OCI-LY1 (cell line): ENCODE measurements around the gene L3MBTL4.

Experiments used
- H2AFZ ChIP-seq: fragments of 200-600 bp; sonication (generic), shearing (Covaris generic); 2 replicates; pipeline ENCODE4 v1.6.0; 2014; ENCODE audit warnings: antibody characterized with exemption, mild to moderate bottlenecking, low read length
- H3F3A ChIP-seq: fragments of 200-600 bp; sonication (generic), shearing (Covaris generic); 2 replicates; pipeline ENCODE4 v1.6.0; 2014; ENCODE audit warnings: mild to moderate bottlenecking, antibody characterized with exemption, low read length, moderate library complexity; ENCODE audit not compliant: insufficient read depth
- H3K27ac ChIP-seq: fragments of 200-600 bp; sonication (generic); 2 replicates; pipeline ENCODE4 v1.5.1; 2014; ENCODE audit warnings: low read length, mixed run types, mild to moderate bottlenecking, low read depth; ENCODE audit not compliant: poor library complexity, severe bottlenecking
- H3K27me3 ChIP-seq: fragments of 200-600 bp; sonication (generic); 2 replicates; pipeline ENCODE4 v1.6.0; 2014; ENCODE audit warnings: antibody characterized with exemption, mild to moderate bottlenecking, low read length, moderate library complexity; ENCODE audit not compliant: insufficient read depth
- H3K36me3 ChIP-seq: fragments of 200-600 bp; sonication (generic); 2 replicates; pipeline ENCODE4 v1.6.1; 2014; ENCODE audit warnings: mild to moderate bottlenecking, antibody characterized with exemption, low read length, moderate library complexity, mixed read lengths; ENCODE audit not compliant: insufficient read depth
- H3K4me1 ChIP-seq: fragments of 200-600 bp; sonication (generic); 2 replicates; pipeline ENCODE4 v1.5.1; 2014; ENCODE audit warnings: mild to moderate bottlenecking, low read length, moderate library complexity; ENCODE audit not compliant: insufficient read depth, severe bottlenecking
- H3K4me2 ChIP-seq: fragments of 200-600 bp; sonication (generic), shearing (Covaris generic); 2 replicates; pipeline ENCODE4 v1.6.1; 2014; ENCODE audit warnings: low read length
- H3K4me3 ChIP-seq: fragments of 200-600 bp; sonication (generic); 2 replicates; pipeline ENCODE4 v1.5.1; 2014; ENCODE audit warnings: low read length, low read depth, mild to moderate bottlenecking, mixed read lengths; ENCODE audit not compliant: poor library complexity, severe bottlenecking
- H3K79me2 ChIP-seq: fragments of 200-600 bp; shearing (Covaris generic); 2 replicates; pipeline ENCODE4 v1.6.1; 2016; ENCODE audit warnings: mixed run types, low read length, mixed read lengths; ENCODE audit not compliant: insufficient read depth
- H3K9ac ChIP-seq: fragments of 200-600 bp; sonication (generic), shearing (Covaris generic); 2 replicates; pipeline ENCODE4 v1.6.1; 2014; ENCODE audit warnings: mild to moderate bottlenecking, low read length, mixed read lengths
- H3K9me2 ChIP-seq: fragments of 200-600 bp; sonication (generic), shearing (Covaris generic); 2 replicates; pipeline ENCODE4 v1.6.1; 2014; ENCODE audit warnings: low read depth, mild to moderate bottlenecking, low read length, mixed read lengths
- H3K9me3 ChIP-seq: fragments of 200-600 bp; shearing (Covaris generic); 2 replicates; pipeline ENCODE4 v1.6.1; 2014; ENCODE audit warnings: low read length, mixed read lengths
- H4K20me1 ChIP-seq: fragments of 200-600 bp; sonication (generic), shearing (Covaris generic); 2 replicates; pipeline ENCODE4 v1.6.0; 2016; ENCODE audit warnings: mild to moderate bottlenecking, low read length; ENCODE audit not compliant: insufficient read depth
- CTCF ChIP-seq: fragments of 200-600 bp; sonication (generic), shearing (Covaris generic); IDR thresholded peaks from 2 replicates; pipeline ENCODE4 v1.5.1; 2017; ENCODE audit warnings: mild to moderate bottlenecking, antibody characterized with exemption, low read length, moderate library complexity, mixed read lengths
- EZH2 ChIP-seq: fragments of 200-600 bp; sonication (generic), shearing (Covaris generic); IDR thresholded peaks from 2 replicates; pipeline ENCODE4 v1.8.0; 2017; ENCODE audit warnings: borderline replicate concordance, mixed run types, mild to moderate bottlenecking, antibody characterized with exemption, low read length, moderate library complexity, mixed read lengths

The L3MBTL4 gene

GRCh38 chr18:6311456-6312215 is 103.1 kb downstream of the L3MBTL4 start:
- no peaks in the 10 kb centered on the region for H4K20me1 ChIP-seq
- no peak for TF ChIP-seq CTCF
- no peak for TF ChIP-seq EZH2

GRCh38 chr18:6310714-6311113 is 104.0 kb downstream of the L3MBTL4 start:
- H3K9me2 ChIP-seq = no peaks in the 10 kb centered on the region
- H3K4me1 ChIP-seq = no peaks in the 10 kb centered on the region
- no peak overlapping the region for H3K4me2 ChIP-seq
- H3K27me3 ChIP-seq = no peaks in the 10 kb centered on the region
- no peak overlapping the region for H3K9ac ChIP-seq
- no peak overlapping the region for H3K27ac ChIP-seq
- H3K79me2 ChIP-seq = no peaks in the 10 kb centered on the region
- no peak for TF ChIP-seq EZH2
- no peak for TF ChIP-seq CTCF
- no peak overlapping the region for H2AFZ ChIP-seq
- H3K36me3 ChIP-seq = no peaks in the 10 kb centered on the region
- H3F3A ChIP-seq = no peaks in the 10 kb centered on the region
- H3K4me3 ChIP-seq = no peak overlapping the region
- no peaks in the 10 kb centered on the region for H4K20me1 ChIP-seq
- H3K9me3 ChIP-seq = no peaks in the 10 kb centered on the region

More at GRCh38 chr18:6311456-6312215, 103.1 kb downstream of the L3MBTL4 start:
- H2AFZ ChIP-seq = no peak overlapping the region
- H3K4me1 ChIP-seq = no peaks in the 10 kb centered on the region
- no peak overlapping the region for H3K4me3 ChIP-seq
- H3F3A ChIP-seq = no peaks in the 10 kb centered on the region
- H3K9me3 ChIP-seq = no peaks in the 10 kb centered on the region
- no peak overlapping the region for H3K4me2 ChIP-seq
- no peaks in the 10 kb centered on the region for H3K9me2 ChIP-seq
- H3K27me3 ChIP-seq = no peaks in the 10 kb centered on the region
- no peaks in the 10 kb centered on the region for H3K36me3 ChIP-seq
- no peaks in the 10 kb centered on the region for H3K79me2 ChIP-seq
- H3K9ac ChIP-seq = no peak overlapping the region
- no peak overlapping the region for H3K27ac ChIP-seq

GRCh38 chr18:6297875-6298274 is 116.8 kb downstream of the L3MBTL4 start:
- H3K79me2 ChIP-seq = no peaks in the 10 kb centered on the region
- H3K36me3 ChIP-seq = no peaks in the 10 kb centered on the region
- no peak overlapping the region for H3K27ac ChIP-seq
- no peaks in the 10 kb centered on the region for H4K20me1 ChIP-seq
- no peaks in the 10 kb centered on the region for H3K9me2 ChIP-seq
- no peak overlapping the region for H3K4me2 ChIP-seq
- H3F3A ChIP-seq = no peaks in the 10 kb centered on the region
- no peaks in the 10 kb centered on the region for H3K4me1 ChIP-seq
- no peak for TF ChIP-seq EZH2
- TF ChIP-seq CTCF = no peak
- H3K27me3 ChIP-seq = no peaks in the 10 kb centered on the region; the same call in 1 of the 2 replicates
- no peak overlapping the region for H3K9ac ChIP-seq
- H2AFZ ChIP-seq = no peak overlapping the region
- H3K9me3 ChIP-seq = no peaks in the 10 kb centered on the region
- H3K4me3 ChIP-seq = no peak overlapping the region
